Suprapubic skin (tissue), 4 donors: Measurements from ENCODE around the gene LILRA6.
"Not testable (repeated sequence)": the region's sequence is repeated elsewhere in the genome, so short reads cannot be mapped to it uniquely, and the experiment has no call there.

Experiments
- POLR2A ChIP-seq, 2 donors: fragments of 450-650 bp; IDR thresholded peaks; one replicate each; pipeline ENCODE4 v1.6.1; 2017; ENCODE audit warnings: antibody characterized with exemption in 2 of 2, mild to moderate bottlenecking in 2 of 2, moderate library complexity in 2 of 2
- POLR2AphosphoS5 ChIP-seq, 3 donors: sonication (generic); formaldehyde crosslinking; IDR thresholded peaks; one replicate each; pipeline ENCODE4 v1.6.1; 2017; ENCODE audit warnings: antibody characterized with exemption in 3 of 3
- TF ChIP-seq, protein P1 (sequence below), 2 donors: fragments of 200-600 bp in 1 of 2; fragments of 450-650 bp in 1 of 2; sonication (generic) in 1 of 2; IDR thresholded peaks; one replicate each; pipeline ENCODE4 v1.5.1; 2016 to 2019; ENCODE audit warnings: antibody characterized with exemption in 2 of 2, mild to moderate bottlenecking in 1 of 2, moderate library complexity in 1 of 2

DNA sequence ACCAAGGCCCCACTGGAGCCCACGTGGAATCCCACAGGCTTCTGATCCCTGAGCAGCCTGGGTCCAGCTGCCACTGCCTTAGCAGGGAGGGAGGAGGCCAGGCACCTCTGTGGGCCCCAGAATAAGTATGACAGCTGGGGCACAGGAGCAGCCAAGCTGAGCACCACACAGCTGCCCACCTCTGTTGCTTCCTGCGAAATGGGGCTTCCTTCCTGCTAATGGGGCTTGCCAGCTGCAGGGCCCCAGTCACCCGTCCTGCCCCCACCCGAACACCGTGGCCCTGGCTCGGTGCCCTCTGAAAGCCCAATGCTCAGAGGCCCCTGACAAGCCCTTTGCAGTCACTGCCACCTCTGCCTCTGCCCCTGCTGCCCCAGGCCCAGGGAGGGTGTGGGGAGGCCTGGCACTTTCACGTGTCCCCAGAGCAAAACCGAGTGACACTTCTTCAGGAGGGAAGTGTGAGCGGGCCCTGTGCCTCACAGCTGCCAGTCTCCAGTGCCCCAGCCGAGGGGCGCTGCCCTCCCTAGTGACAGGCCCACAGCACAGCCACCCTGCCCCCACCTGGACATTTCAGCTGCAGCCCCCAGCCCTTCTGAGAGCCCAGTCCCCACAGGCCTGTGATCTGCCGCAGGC is 43.0 kb upstream of the LILRA6 start:
- TF ChIP-seq, protein P1, sequence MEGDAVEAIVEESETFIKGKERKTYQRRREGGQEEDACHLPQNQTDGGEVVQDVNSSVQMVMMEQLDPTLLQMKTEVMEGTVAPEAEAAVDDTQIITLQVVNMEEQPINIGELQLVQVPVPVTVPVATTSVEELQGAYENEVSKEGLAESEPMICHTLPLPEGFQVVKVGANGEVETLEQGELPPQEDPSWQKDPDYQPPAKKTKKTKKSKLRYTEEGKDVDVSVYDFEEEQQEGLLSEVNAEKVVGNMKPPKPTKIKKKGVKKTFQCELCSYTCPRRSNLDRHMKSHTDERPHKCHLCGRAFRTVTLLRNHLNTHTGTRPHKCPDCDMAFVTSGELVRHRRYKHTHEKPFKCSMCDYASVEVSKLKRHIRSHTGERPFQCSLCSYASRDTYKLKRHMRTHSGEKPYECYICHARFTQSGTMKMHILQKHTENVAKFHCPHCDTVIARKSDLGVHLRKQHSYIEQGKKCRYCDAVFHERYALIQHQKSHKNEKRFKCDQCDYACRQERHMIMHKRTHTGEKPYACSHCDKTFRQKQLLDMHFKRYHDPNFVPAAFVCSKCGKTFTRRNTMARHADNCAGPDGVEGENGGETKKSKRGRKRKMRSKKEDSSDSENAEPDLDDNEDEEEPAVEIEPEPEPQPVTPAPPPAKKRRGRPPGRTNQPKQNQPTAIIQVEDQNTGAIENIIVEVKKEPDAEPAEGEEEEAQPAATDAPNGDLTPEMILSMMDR (IDR thresholded peaks at IDR 0.05) = not testable (repeated sequence)
- TF ChIP-seq POLR2AphosphoS5, POLR2A (IDR thresholded peaks at IDR 0.05): not testable (repeated sequence)
